ENCODE measurements around the gene PSMB3.

DNA sequence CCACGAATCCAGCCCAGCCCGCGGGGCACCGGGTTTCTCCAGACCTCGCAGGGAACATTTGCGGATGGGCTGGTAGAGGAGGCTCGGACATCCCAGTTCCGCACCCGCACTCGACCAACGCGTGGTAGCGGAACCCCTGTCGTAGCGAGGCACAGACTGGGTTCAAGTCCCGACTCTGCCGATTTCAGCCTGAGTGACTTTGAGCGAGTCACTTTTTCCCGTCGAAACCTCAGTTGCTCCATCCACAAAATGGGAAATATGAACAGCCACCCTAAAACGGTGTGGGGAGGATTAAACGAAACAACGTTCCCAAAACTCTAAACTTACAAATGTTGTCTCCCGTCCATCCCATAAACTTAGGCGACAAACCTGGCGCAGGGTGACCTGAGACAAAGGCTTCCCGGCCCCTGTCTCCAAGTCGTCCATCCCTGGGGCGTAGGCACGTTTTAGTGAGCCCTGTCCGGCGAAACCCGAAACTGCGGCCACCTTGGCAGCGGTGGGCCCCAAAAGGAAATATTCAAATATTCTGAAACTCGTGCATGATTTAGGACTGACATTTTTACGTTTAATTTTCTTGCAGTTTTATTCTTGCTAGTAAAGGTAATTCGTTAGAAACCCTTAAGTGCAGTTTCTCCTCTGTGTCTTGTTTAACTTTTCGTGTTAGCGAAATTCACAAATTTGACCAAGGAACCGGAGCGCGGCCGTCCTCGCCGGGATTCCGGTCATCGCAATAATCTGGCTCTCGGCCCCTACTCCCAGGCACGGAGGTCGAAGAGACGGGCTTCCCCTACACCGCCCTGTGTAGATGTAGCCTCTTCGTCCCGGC is 49.4 kb upstream of the PSMB3 start:
- no peak; the same call in 1 of the 2 replicates for TF ChIP-seq POLR2A (IDR thresholded peaks at IDR 0.05; ENCODE audit: low read depth, low read length)
- peak; percentile 68; the same call in 1 of the 2 replicates for TF ChIP-seq POLR2AphosphoS5 (IDR thresholded peaks at IDR 0.05; ENCODE audit: low read depth, low read length)

All from GM12892 (cell line).